GM21576 (cell line): Measurements from ENCODE around the gene OSBPL9.
"Not testable (repeated sequence)": the region's sequence is repeated elsewhere in the genome, so short reads cannot be mapped to it uniquely, and the experiment has no call there.

Experiments
- ATAC-seq: cut with Tn5 transposase; IDR thresholded peaks from one replicate; pipeline ENCODE4 v1.9.1; 2021; ENCODE audit warnings: mild to moderate bottlenecking, moderate library complexity; ENCODE audit not compliant: unreplicated experiment

OSBPL9 gene

GRCh38 chr1:51634618-51635017 is 17.7 kb downstream of the OSBPL9 start:
- no peak for ATAC-seq

- no peak for ATAC-seq
Measured at GRCh38 chr1:51635615-51636014, 18.7 kb downstream of the OSBPL9 start.

GRCh38 chr1:51636191-51636590 is 19.3 kb downstream of the OSBPL9 start:
- no peak for ATAC-seq

GRCh38 chr1:51636764-51637522 is 20.1 kb downstream of the OSBPL9 start:
- ATAC-seq = no peak

GRCh38 chr1:51638350-51638749 is 21.5 kb downstream of the OSBPL9 start:
- ATAC-seq = no peak

GRCh38 chr1:51639694-51640093 is 22.8 kb downstream of the OSBPL9 start:
- no peak for ATAC-seq

GRCh38 chr1:51641096-51641495 is 24.2 kb downstream of the OSBPL9 start:
- ATAC-seq = no peak

GRCh38 chr1:51642739-51643142 is 25.8 kb downstream of the OSBPL9 start:
- ATAC-seq = no peak

GRCh38 chr1:51643362-51643761 is 26.5 kb downstream of the OSBPL9 start:
- ATAC-seq = no peak

- no peak for ATAC-seq
Measured at GRCh38 chr1:51644020-51644419, 27.1 kb downstream of the OSBPL9 start.

GRCh38 chr1:51644533-51645197 is 27.8 kb downstream of the OSBPL9 start:
- no peak for ATAC-seq

GRCh38 chr1:51646592-51646991 is 29.7 kb downstream of the OSBPL9 start:
- ATAC-seq = not testable (repeated sequence)

GRCh38 chr1:51648180-51649109 is 31.6 kb downstream of the OSBPL9 start:
- no peak for ATAC-seq

- no peak for ATAC-seq
Measured at GRCh38 chr1:51649593-51650091, 32.8 kb downstream of the OSBPL9 start.

GRCh38 chr1:51650198-51650597 is 33.3 kb downstream of the OSBPL9 start:
- no peak for ATAC-seq

GRCh38 chr1:51651552-51651942 is 34.7 kb downstream of the OSBPL9 start:
- ATAC-seq = no peak

- ATAC-seq = no peak
Measured at GRCh38 chr1:51652599-51652998, 35.7 kb downstream of the OSBPL9 start.

- ATAC-seq = no peak
Measured at GRCh38 chr1:51653127-51653526, 36.2 kb downstream of the OSBPL9 start.

GRCh38 chr1:51654000-51654399 is 37.1 kb downstream of the OSBPL9 start:
- no peak for ATAC-seq

- no peak for ATAC-seq
Measured at GRCh38 chr1:51656374-51656773, 39.5 kb downstream of the OSBPL9 start.

- ATAC-seq = no peak
Measured at GRCh38 chr1:51660580-51660979, 43.7 kb downstream of the OSBPL9 start.
